Mesodermal cell (in vitro differentiated cells): ENCODE results near the gene XKR8.

ENCODE experiments used
- H3K27ac ChIP-seq: 2 replicates; pipeline ENCODE4 v1.7.0; 2013; ENCODE audit warnings: mild to moderate bottlenecking, low read depth, low read length, moderate library complexity; ENCODE audit not compliant: severe bottlenecking
- H3K36me3 ChIP-seq: 2 replicates; pipeline ENCODE4 v1.7.1; 2013; ENCODE audit warnings: mild to moderate bottlenecking, low read length, moderate library complexity; ENCODE audit not compliant: control insufficient read depth, insufficient read depth
- H3K4me1 ChIP-seq: one replicate; pipeline ENCODE4 v1.7.1; 2013; ENCODE audit warnings: mild to moderate bottlenecking, low read length; ENCODE audit not compliant: insufficient read depth, control insufficient read depth, poor library complexity, severe bottlenecking
- H3K4me3 ChIP-seq: 2 replicates; pipeline ENCODE4 v1.7.0; 2013; ENCODE audit warnings: low read length, control low read depth, mild to moderate bottlenecking; ENCODE audit not compliant: insufficient read depth, poor library complexity, severe bottlenecking; ENCODE audit errors: extremely low read depth
- H3K9me3 ChIP-seq: 2 replicates; pipeline ENCODE4 v1.7.1; 2013; ENCODE audit warnings: mild to moderate bottlenecking, low read length, moderate library complexity; ENCODE audit not compliant: control insufficient read depth
- WGBS, 2 experiments: methylation state at CpG; one replicate each; pipeline ENCODE4 v1.1.5; 2013; ENCODE audit warnings: missing lambda C conversion rate in 2 of 2; ENCODE audit not compliant: insufficient coverage in 2 of 2; 5-methylcytosine and 5-hydroxymethylcytosine counted together

The XKR8 gene

DNA sequence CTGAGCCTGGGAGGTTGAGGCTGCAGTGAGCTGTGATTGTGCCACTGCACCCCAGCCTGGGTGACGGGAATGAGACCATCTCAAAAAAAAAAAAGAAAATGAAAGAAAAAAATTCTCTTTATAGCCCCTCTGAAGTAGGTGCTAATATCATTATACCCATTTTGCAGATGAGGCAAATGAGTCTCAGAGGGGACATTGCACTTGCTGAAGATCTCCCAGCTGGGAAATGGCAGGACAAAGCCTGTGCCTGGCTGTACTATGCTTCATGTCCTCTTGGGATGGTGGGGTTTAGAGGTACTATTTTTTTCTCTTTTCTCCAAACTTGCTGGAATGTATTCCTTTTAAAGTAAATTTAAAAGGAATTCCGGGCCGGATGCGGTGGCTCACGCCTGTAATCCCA is 23.4 kb upstream of the XKR8 start:
- Histone ChIP-seq H3K36me3 (no peaks in the 10 kb centered on the region), H3K4me1 (peaks cover 6% of the 10 kb centered on the region), H3K4me3 (no peak overlapping the region), H3K9me3 (no peaks in the 10 kb centered on the region), H3K27ac (no peak overlapping the region)
- WGBS, 2 experiments: 91% methylated on average over 4 of the region's 5 CpGs; no CpG with 5 or more reads in 1 of the 2 experiments

DNA sequence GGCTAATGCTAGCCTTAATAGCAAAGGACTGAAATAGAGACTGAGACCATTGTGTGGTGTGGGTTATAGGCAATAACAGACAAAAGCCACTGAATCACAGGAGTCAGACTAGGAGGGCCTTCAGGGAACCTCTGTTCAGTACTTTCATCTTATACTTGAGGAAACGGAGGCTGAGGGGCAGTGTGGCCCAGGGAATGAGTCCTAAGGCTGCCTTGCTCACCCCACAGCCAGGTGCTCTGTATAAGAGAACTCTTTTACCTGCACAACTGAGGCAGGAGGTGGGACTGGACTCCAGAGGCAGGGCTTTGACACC is 22.3 kb upstream of the XKR8 start:
- WGBS, 2 experiments: 13 to 33% methylated on average over 1 of the region's 1 CpG
- no peak overlapping the region for H3K27ac ChIP-seq
- H3K4me1 ChIP-seq: peaks cover 6% of the 10 kb centered on the region
- no peaks in the 10 kb centered on the region for H3K9me3 ChIP-seq
- no peaks in the 10 kb centered on the region for H3K36me3 ChIP-seq
- H3K4me3 ChIP-seq: no peak overlapping the region

DNA sequence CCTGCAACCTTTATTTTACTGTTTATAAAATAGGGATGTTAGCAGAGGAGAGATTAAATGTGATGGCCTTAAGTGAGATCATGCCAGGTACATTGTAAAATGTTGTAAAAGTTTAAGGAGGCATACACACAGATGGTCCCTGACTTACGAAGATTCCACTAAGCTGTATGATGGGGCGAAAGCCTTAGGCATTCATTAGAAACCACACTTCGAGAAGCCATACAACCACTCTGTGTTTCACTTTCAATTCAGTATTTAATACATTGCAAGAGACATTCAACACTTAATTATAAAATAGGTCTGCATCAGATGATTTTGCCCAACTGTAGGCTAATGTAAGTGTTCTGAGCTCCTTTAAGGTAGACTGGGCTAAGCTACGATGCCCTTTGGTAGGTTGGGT is 21.3 kb upstream of the XKR8 start:
- no peak overlapping the region for H3K27ac ChIP-seq

DNA sequence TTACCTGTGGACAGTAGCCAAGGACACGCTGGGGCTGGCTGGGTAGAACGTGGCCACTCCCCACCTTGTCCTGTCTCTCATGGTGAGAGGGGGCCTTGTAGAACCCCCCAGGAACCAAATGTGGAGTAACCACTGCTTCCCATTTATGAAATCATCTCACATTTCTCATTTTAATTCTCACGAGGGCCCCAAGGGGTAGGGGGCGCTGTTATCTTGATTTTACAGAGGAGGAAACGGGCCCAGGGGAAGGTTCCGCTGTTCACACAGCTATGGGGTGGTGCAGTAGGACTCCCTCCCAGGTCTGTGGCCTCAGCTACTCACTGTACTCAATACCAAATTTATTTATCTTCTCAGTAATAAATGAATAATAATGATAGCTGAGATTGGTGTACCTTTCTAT is 19.5 kb upstream of the XKR8 start:
- H3K9me3 ChIP-seq: no peaks in the 10 kb centered on the region
- 82 to 83% methylated on average over 2 of the region's 6 CpGs for WGBS, 2 experiments
- no peak overlapping the region for H3K4me3 ChIP-seq
- H3K4me1 ChIP-seq: no peaks in the 10 kb centered on the region
- H3K27ac ChIP-seq: no peak overlapping the region
- H3K36me3 ChIP-seq: no peaks in the 10 kb centered on the region

More for the DNA sequence above, 21.3 kb upstream of the XKR8 start:
- Histone ChIP-seq H3K4me3 (no peak overlapping the region), H3K36me3 (no peaks in the 10 kb centered on the region), H3K4me1 (peaks cover 6% of the 10 kb centered on the region), H3K9me3 (no peaks in the 10 kb centered on the region)
- WGBS, 2 experiments: 95 to 100% methylated on average over 2 to 4 of the region's 4 CpGs

DNA sequence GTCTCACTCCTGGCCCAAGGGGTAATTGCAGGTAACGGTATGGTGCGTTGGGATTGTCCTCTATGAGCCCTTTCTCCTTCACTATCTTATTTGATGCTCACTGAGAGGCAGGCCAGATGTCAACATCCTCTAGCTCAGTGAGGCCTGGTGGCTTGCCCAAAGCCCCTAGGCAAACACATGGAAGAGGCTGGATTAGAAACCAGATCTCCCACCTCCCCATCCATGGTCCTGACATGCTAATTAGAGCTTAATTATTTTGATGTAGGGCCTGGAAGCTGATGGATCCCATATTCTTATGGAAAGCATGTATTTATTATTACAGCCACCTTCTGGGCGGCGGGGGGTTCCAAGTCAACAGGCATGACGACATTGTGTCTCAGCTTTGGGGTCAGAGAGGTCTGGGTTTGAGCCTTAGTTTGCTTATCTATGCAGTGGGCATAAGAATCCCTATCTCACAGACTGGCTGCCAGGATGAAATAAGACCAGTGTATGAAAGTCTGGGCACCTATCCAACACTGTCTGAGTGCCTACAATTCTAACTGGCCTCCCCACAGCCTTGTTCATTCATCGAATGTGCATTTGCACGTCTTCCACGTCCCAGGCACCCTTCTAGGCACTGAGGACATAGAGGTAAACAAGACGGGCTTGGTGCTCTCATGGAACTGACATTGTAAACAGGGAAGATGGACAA is 18.8 kb upstream of the XKR8 start:
- no peaks in the 10 kb centered on the region for H3K4me1 ChIP-seq
- no peaks in the 10 kb centered on the region for H3K9me3 ChIP-seq
- no peak overlapping the region for H3K27ac ChIP-seq
- H3K4me3 ChIP-seq: no peak overlapping the region
- 90 to 96% methylated on average over 6 of the region's 9 CpGs for WGBS, 2 experiments
- no peaks in the 10 kb centered on the region for H3K36me3 ChIP-seq

DNA sequence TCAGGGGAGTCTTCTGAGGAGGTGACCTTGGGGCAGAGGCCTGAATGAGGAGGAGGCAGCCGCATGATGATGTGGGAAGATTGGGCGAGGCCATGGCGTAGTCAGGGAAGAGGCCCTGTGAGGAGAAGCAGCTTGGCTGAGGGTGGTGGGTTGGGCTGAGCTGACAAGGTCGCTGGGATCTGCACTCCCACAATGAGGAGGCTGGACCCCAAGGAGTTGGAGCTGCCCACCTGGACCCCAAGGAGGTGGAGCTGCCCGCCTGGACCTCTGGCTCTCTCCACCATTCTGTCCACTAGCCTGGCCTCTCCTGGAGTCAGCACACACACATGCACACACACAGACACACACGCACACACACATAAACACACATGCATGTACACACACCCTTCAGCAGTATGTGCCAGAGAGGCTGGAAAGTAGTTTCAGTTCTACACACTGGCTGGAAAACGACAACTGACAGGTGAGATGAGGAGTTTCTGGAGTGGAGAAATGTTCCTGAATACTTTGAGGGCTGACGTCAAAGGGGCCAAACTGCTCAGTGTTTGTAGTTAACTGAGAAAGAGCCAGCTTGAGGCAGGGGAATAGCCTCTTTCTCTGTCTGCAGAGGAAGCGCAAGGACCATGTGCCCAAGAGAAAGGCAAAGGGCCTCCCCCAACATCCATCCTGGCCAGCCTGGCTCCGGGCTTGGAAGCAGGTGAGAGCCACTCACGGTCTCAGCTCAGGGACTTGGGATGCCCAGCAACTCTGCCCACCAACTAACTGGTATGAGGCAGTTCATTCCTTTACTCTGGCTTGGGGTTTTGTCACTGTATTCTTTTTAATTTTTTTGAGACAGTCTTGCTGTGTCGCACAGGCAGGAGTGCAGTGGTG is 17.9 kb upstream of the XKR8 start:
- 92 to 93% methylated on average over 8 to 10 of the region's 12 CpGs for WGBS, 2 experiments

DNA sequence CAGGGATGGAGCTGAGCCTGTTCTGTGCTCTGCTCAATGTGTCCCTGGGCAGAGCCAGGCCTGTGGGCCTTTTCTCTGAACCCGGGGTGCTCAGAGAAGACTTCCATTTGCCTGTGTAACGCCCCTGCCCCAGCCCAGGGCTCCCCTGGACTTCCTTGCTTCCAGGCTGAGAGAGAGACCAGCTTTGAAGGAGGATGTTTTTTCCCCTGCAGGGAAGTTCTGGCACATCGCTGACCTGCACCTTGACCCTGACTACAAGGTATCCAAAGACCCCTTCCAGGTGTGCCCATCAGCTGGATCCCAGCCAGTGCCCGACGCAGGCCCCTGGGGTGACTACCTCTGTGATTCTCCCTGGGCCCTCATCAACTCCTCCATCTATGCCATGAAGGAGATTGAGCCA is 14.8 kb upstream of the XKR8 start:
- Histone ChIP-seq H3K9me3 (no peaks in the 10 kb centered on the region), H3K4me3 (no peak overlapping the region), H3K36me3 (no peaks in the 10 kb centered on the region), H3K4me1 (no peaks in the 10 kb centered on the region), H3K27ac (no peak overlapping the region)
- WGBS, 2 experiments: 100% methylated on average over 3 to 4 of the region's 5 CpGs

More for the DNA sequence above, 17.9 kb upstream of the XKR8 start:
- no peaks in the 10 kb centered on the region for H3K36me3 ChIP-seq
- no peaks in the 10 kb centered on the region for H3K4me1 ChIP-seq
- H3K27ac ChIP-seq: no peak overlapping the region
- H3K9me3 ChIP-seq: no peaks in the 10 kb centered on the region
- no peak overlapping the region for H3K4me3 ChIP-seq

DNA sequence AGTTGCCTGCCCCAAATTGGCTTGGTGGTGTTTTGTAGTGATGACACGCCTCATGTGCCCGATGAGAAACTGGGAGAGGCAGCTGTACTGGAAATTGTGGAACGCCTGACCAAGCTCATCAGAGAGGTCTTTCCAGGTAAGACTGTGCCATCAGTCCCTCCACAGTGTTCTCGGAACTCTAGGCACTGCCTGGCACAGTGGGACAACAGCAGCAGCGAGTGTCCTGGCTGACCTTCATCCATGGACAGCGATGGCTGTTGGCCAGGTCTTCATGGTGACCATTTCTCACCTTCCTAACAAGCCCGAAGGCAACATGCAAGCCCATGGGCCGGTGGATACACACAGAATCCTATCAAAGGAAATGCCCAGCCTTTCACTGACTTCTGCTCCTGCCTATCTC is 10.7 kb upstream of the XKR8 start:
- no peak overlapping the region for H3K4me3 ChIP-seq
- no peaks in the 10 kb centered on the region for H3K9me3 ChIP-seq
- WGBS, 2 experiments: 96% methylated on average over 6 of the region's 8 CpGs
- no peaks in the 10 kb centered on the region for H3K4me1 ChIP-seq
- no peaks in the 10 kb centered on the region for H3K36me3 ChIP-seq
- H3K27ac ChIP-seq: no peak overlapping the region

DNA sequence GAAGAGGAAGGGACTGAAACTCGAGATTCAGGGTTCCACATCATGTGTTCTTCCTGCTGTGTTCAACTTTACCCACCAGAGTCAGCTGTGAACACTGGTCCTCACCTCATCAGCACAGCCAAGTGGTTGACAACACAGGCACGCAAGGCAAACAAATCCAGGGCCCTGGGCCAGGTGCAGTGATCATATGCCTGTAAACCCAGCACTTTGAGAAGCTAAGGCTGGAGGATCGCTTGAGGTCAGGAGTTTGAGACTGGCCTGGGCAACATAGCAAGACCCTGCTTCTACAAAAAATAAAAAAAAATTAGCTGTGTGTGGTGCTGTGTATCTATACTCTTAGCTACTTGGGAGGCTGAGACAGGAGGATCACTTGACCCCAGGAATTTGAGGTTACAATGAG is 8.4 kb upstream of the XKR8 start:
- Histone ChIP-seq H3K4me3 (no peak overlapping the region), H3K36me3 (no peaks in the 10 kb centered on the region), H3K4me1 (no peaks in the 10 kb centered on the region), H3K27ac (no peak overlapping the region), H3K9me3 (no peaks in the 10 kb centered on the region)
- 87 to 100% methylated on average over 1 to 3 of the region's 3 CpGs for WGBS, 2 experiments

DNA sequence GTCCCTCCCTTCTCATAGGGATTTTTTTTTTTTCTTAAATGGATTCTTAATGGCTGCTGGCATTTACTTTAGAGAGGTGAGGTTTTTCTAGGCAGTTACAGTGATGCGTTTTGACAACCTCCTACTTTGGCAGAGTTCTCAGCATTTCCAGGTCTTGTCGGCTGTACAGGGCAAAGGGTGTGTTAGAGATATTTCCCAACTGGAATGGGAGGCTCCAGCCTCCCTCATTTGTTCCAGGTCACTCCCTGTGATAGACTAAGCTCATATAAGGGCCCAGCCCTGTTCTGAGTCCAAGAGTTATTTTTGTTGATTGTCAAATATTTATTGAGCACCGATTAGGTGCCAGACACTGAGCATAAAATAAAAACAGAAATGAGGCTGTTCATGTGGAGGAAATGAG is 7.6 kb upstream of the XKR8 start:
- WGBS, 2 experiments: 96 to 100% methylated on average over 2 to 3 of the region's 3 CpGs
- Histone ChIP-seq H3K4me3 (no peak overlapping the region), H3K4me1 (no peaks in the 10 kb centered on the region), H3K27ac (no peak overlapping the region), H3K9me3 (no peaks in the 10 kb centered on the region), H3K36me3 (no peaks in the 10 kb centered on the region)

DNA sequence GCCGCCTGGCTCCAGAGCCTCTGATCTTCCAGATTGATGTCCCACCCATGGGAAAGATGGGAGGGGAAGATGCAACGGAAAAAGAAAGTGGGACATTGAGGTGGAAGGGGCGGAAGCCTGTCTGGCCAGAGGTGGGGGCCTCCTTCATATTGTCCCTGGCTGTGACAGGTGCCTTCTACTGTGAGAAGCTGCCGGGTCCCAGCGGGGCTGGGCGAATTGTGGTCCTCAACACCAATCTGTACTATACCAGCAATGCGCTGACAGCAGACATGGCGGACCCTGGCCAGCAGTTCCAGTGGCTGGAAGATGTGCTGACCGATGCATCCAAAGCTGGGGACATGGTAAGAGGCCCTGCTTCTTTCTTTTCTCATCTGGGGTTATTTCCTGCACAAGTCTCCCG is 5.6 kb upstream of the XKR8 start:
- H3K4me1 ChIP-seq: no peaks in the 10 kb centered on the region

More for the DNA sequence above, 5.6 kb upstream of the XKR8 start:
- H3K4me3 ChIP-seq: no peak overlapping the region
- no peaks in the 10 kb centered on the region for H3K9me3 ChIP-seq
- 80 to 94% methylated on average over 6 to 9 of the region's 10 CpGs for WGBS, 2 experiments
- H3K27ac ChIP-seq: no peak overlapping the region
- no peaks in the 10 kb centered on the region for H3K36me3 ChIP-seq
